ENCODE measurements around the gene SGMS1.

- TF ChIP-seq POLR2A (IDR thresholded peaks at IDR 0.05; ENCODE audit: low read length) (no peak), GATA1 (IDR thresholded peaks at IDR 0.05; ENCODE audit: low read depth, low read length) (no peak)
Observed at GRCh38 chr10:50631052-50631451, 7.3 kb upstream of the SGMS1 start.
